GM12891 (cell line): Measurements from ENCODE around the gene NEIL3.

Experiments
- DNase-seq: peaks from one replicate; pipeline ENCODE4 v3.0.0; 2011; ENCODE audit warnings: low spot score; ENCODE audit not compliant: insufficient read length
- FAIRE-seq: peaks from 2 replicates; lab custom pipeline; 2011; peaks lifted over from hg19 to GRCh38; lab: Jason Lieb, UNC
- PAX5 ChIP-seq: IDR thresholded peaks from 2 replicates; pipeline ENCODE4 v1.6.1; 2011; ENCODE audit warnings: low read length, moderate library complexity, mild to moderate bottlenecking; ENCODE audit not compliant: insufficient read depth, severe bottlenecking
- POLR2A ChIP-seq: IDR thresholded peaks from 2 replicates; pipeline ENCODE4 v1.6.1; 2011; ENCODE audit warnings: low read depth, low read length, control low read depth
- POLR2AphosphoS5 ChIP-seq: IDR thresholded peaks from 2 replicates; pipeline ENCODE4 v1.6.1; 2011; ENCODE audit warnings: low read depth, low read length, control low read depth
- POU2F2 ChIP-seq: IDR thresholded peaks from 2 replicates; pipeline ENCODE4 v1.6.1; 2011; ENCODE audit warnings: low read depth, mild to moderate bottlenecking, control low read depth, low read length, moderate library complexity
- SPI1 ChIP-seq: IDR thresholded peaks from 2 replicates; pipeline ENCODE4 v1.6.1; 2011; ENCODE audit warnings: low read depth, low read length, control low read depth
- TAF1 ChIP-seq: IDR thresholded peaks from 2 replicates; pipeline ENCODE4 v1.6.1; 2011; ENCODE audit warnings: low read depth, low read length, control low read depth

NEIL3 gene

DNA sequence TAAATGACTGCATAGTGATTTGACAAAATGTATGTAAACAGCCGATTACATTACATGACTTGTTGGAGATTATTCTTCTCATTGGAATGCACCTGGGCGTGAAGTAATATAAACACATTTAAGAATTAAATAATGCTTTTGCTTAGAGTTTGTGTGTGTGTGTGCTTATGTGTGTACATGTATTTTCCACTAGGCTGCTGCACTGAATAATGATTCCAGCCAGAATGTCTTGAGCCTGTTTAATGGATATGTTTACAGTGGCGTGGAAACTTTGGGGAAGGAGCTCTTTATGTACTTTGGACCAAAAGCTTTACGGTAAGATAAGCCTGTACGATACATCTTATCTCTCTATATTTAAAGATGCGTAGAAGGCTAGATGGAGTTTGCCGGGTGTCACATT lies 12.6 kb downstream of the NEIL3 start:
- no peak for TF ChIP-seq POLR2AphosphoS5
- no peak for TF ChIP-seq POU2F2
- TF ChIP-seq PAX5 = no peak
- TF ChIP-seq TAF1 = no peak
- no peak for TF ChIP-seq POLR2A
- no peak for TF ChIP-seq SPI1
- DNase-seq (no peak), FAIRE-seq (no peak)

DNA sequence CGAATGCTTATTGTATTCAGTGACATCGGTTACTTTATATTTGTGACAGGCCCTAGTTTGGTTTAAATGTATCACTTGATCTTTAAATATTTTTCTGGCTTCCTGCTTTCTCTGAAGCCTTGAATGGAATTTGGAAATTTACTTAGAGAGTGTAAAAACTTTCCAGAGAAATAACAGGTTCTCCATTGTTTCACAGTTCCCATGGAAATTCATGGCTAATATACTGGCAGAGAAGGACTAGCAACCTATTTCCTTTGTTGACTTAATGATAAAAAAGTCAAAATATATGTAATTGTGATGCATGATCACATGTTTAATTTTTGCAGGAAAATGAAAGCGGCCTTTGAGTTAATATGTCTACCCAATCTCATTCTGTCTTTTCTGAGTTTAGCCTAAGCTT lies 13.2 kb downstream of the NEIL3 start:
- DNase-seq (no peak), FAIRE-seq (no peak)
- TF ChIP-seq PAX5 = no peak
- no peak for TF ChIP-seq SPI1
- TF ChIP-seq POLR2A = no peak
- TF ChIP-seq TAF1 = no peak
- no peak for TF ChIP-seq POU2F2
- TF ChIP-seq POLR2AphosphoS5 = no peak

DNA sequence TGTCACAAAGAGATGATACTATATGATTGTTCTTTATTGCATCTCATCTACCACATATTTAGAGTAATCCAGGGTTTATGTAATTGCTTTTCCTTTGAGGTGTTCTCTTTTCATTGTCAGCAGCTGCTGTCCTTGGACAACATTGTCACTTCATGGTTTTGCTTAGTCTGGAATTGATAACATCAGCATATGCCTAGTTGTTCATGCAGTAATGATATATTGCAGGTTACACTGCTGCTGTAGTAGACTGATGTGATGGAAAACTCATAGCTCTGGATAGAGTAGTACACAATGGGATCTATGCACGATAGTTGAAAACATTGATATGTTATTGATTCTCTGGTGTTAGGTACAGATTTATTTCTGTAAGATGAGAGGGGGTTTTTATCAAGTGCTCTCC lies 13.7 kb downstream of the NEIL3 start:
- TF ChIP-seq PAX5 (no peak), SPI1 (no peak), TAF1 (no peak), POLR2AphosphoS5 (no peak), POU2F2 (no peak), POLR2A (no peak)
- FAIRE-seq (peak; percentile 31), DNase-seq (no peak)

DNA sequence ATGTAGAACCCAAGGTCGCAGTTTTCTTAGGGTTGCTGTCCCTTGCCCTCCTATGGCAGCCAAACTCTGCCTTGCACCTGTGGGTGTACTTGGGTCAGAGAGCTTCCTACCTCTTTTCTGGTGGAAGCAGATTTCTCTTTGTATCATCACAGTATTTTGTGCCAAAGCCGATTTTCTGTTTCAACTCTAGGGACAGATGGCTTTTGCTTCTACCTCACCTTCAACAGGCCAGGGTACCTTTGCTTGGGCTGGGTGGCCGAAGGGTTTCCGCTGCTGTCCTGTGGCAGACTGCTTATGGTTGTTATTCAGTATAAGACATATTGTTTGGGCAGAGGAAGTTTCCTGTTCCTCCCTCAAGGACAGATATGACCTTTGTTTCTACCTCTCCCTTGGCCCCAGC lies 22.4 kb downstream of the NEIL3 start:
- no peak for DNase-seq
- TF ChIP-seq POU2F2 = no peak
- no peak for TF ChIP-seq PAX5
- FAIRE-seq = no peak

DNA sequence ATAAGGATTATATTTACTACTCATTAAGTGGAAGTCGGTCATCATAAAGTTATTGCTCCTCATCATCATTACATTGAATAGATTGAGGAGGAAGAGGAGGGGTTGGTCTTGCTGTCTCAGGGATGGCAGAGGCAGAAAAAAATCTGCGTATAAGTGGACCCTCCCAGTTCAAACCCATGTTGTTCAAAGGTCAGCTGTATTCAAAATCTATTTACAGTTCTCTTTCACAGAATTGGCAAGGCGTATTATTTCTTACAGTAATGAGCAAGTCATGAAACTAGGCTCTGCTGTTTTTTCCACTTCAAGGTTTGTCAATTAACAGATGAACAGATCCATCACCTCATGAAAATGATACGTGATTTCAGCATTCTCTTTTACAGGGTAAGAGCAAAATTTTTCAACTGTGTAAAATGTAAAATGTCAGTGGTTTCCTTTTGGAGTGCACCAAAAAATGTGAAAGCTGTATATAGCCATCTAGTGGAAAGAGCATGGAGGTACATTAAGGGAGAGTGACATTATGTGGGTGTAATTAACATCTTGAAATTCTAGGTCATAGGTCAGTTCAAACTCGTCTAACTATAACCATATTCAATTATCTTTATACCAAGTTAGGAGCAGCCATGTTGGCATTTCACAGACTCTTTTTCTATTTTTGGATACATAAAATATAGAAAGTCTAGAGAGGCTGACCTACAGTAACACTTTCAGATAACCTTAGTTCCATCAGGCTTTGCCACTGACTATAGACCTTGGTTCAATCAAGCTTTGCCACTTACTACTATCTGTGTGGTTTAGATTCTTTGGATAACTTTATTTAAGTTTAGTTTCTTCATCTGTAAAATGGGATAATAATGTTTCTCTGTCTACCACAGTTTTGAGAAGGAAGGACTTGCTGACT lies 30.1 kb downstream of the NEIL3 start:
- DNase-seq = no peak
- TF ChIP-seq POU2F2 = no peak
- TF ChIP-seq POLR2A = no peak
- TF ChIP-seq SPI1 = no peak
- no peak for TF ChIP-seq TAF1
- no peak for TF ChIP-seq POLR2AphosphoS5
- no peak for TF ChIP-seq PAX5
- peak; percentile 92 for FAIRE-seq

DNA sequence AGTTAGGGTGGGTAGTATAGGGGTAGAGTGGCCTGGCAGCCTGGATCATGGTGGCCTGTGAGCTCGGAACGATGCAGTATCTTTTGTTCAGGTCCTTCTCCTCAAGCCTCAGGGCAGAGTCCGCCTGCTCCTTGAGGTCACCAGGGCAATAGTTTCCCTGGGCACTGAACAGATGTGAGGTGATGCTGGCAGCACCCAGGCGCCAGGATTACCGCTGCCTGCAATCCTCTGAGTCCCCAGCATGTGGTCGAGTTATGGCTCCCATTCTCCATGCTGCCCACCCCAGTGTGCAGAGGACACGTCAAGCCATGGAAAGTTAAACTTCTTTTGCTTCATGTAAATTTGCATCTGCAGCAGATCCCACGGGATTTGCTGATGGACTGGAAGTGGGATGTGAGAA lies 38.7 kb downstream of the NEIL3 start:
- FAIRE-seq (no peak), DNase-seq (no peak)
- TF ChIP-seq POLR2A = no peak
- TF ChIP-seq SPI1 = no peak
- no peak for TF ChIP-seq PAX5
- no peak for TF ChIP-seq POU2F2
- TF ChIP-seq TAF1 = no peak
- no peak for TF ChIP-seq POLR2AphosphoS5

DNA sequence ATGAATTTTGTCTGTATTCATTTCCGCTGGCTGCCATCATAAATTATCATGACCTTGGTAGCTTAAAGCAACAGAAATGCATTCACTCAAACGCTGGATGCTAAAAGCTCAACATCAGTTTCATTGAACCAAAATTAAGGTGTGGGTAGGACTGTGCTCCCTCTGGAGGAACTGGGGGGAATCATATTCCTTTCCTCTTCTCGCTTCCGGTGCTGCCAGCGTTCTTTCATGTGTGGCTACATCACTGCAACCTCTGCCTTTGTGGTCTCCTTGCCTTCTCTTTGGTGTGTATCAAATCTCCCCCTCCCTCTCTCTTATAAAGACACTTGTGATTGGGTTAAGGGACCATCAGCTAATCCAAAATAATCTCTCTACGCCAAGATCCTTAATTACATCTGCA lies 39.5 kb downstream of the NEIL3 start:
- DNase-seq = no peak

DNA sequence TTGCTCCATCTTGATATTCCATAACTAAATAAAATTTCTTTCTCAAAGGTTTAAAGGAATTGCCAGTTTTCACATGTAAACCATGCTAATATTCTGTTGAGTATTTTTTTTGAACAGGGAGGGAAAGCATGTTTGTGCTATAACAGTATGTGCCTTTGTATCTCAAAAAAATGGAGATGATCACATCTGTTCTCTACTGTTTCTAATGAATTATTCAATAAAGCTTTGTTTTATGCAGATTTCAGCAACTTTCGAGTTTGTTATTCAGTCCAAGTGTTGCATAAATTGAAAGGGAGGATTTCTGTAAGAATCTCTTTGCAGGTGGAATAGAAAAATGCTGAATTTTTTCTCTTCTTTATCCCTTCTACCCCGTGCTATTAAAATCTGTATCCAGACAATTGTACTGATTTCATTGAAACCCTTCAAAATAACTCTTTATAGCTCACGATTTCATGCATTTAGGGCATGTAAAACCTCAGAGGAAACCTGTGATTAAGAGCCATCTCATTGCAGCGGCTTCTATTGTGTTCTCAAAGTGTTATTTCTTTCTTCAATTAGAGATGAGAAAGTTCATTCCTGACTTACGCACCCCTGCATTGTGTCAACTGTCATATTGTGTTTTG lies 42.1 kb downstream of the NEIL3 start:
- DNase-seq = no peak
- FAIRE-seq = no peak
- TF ChIP-seq TAF1 (no peak), PAX5 (no peak), POLR2AphosphoS5 (no peak), SPI1 (no peak), POU2F2 (no peak), POLR2A (no peak)

More for the DNA sequence above, 39.5 kb downstream of the NEIL3 start:
- TF ChIP-seq POLR2AphosphoS5 = no peak
- no peak for TF ChIP-seq POLR2A
- TF ChIP-seq POU2F2 = no peak
- FAIRE-seq = no peak

DNA sequence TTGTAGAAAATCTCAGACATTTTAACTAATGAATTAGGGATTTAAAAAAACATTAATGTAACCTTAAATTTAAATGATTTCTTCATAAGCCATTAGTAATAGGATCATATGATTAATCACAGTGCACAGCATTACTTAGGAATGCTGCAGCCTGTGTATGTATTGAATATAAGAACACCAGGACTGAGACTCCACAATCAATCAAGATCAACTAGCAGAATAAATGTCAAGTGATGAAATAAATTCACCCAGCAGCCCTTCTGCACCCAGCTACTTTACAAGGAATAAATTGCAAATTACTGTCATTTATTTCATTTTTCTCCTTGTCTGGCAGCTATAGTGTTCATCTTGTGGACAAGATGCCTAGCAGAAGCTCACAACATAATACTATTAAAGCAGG lies 46.5 kb downstream of the NEIL3 start:
- DNase-seq = no peak
- FAIRE-seq = no peak
- TF ChIP-seq POU2F2 (no peak), POLR2AphosphoS5 (no peak), PAX5 (no peak), TAF1 (no peak), POLR2A (no peak), SPI1 (no peak)
